GM20000 (cell line): ENCODE measurements around the gene WDR53.
A peak's percentile ranks its signal among the peaks of the same experiment; 100 is the strongest.
"Not testable (repeated sequence)": the region's sequence is repeated elsewhere in the genome, so short reads cannot be mapped to it uniquely, and the experiment has no call there.

ENCODE experiments used
- DNase-seq: peaks from one replicate; pipeline ENCODE4 v3.0.0; 2012; ENCODE audit warnings: low spot score
- CTCF ChIP-seq: IDR thresholded peaks from 2 replicates; pipeline ENCODE4 v1.5.1; 2012; ENCODE audit warnings: mild to moderate bottlenecking, control low read depth; ENCODE audit errors: extremely low read depth, missing control alignments

WDR53 gene

DNA sequence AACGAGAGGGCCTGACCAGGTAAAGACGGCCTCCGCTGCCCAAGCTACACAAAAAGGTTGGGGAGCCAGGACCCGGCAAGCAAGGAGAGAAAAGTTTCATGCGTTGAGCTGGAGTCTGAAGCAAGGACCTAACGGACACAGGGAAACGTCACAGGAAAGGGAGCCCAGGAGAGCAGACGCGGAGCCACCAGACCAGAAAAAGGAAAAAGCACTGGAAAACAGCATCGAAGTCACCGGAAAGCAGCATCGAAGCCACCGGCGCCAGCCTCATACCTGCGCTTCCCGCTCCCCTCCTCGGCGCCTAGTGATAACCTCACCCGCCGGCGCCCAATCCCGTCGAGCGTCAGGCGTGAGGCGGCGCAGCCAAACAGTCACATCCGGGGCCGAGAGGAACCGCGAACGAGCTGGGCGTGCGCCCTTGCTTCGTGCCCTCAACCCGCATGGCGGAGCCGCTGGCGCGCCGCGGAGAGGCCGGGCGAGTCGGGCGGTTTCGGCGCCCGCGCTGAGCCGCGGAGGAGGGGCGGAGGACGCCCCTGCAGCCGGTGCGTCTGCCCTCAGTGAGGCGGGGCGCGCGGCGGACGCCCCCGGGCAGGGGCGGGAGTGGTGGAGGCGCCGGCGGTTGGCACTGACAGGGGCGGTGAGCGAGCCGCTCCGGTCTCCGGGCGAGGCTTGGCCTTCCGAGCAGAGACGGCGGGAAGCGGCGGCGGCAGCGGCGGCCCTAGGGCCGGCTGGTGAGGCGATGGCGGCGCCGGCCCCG lies at the start of gene WDR53, which contains the start of gene FBXO45:
Gene WDR53 (minus strand): TSS at position 309 of the 757 bp plus-strand sequence. CDS start 7,079 bp downstream, outside the sequence.
Gene FBXO45 (plus strand): TSS at position 415 of the 757 bp plus-strand sequence. CDS start 325 bp downstream, at position 740.
- DNase-seq = peak; percentile 97
- TF ChIP-seq CTCF = no peak

GRCh38 chr3:196617256-196617655 lies 48.9 kb upstream of the WDR53 start:
- DNase-seq = no peak
- no peak for TF ChIP-seq CTCF

- not testable (repeated sequence) for DNase-seq
Observed at GRCh38 chr3:196615234-196615633, 46.9 kb upstream of the WDR53 start.

DNA sequence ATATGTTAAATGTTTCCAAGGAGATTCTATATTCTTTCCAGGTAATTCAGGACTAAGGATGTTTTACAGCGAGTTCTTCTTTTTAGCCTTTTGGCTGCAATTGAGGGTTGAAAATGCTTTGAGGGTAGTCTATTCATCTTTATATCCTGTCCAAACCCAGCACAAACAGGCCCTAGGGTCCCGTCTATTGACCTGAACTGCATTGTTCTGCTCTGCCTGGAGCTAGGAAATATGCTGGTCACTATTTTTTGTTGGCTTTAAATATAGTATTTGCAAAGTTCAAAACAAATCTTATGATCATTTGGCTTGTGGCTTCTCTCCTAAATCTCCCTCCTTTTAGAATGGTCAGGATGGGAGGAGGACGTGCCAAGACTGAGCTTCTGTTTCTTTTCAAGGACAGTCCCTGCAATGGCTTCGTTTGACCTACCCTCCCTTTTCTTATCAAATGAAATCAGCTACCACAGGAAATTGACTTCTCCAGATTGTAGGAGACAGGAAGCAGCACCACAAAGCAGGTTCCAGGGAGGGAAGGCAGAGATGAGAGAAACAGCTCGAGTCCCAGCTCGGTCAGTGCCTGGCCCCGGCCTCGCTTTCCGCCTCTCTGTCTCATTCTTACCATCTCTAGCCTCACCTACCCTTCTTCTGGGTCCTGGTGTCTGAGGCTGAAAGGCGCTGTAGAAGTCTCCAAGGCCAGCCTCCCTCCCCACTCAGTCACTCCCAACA lies 43.6 kb upstream of the WDR53 start:
- no peak for TF ChIP-seq CTCF
- no peak for DNase-seq

- no peak for TF ChIP-seq CTCF
- DNase-seq = no peak
Observed at GRCh38 chr3:196609805-196610515, 41.6 kb upstream of the WDR53 start.

- peak; percentile 64 for TF ChIP-seq CTCF
Observed at GRCh38 chr3:196609343-196609775, 41.0 kb upstream of the WDR53 start.

DNA sequence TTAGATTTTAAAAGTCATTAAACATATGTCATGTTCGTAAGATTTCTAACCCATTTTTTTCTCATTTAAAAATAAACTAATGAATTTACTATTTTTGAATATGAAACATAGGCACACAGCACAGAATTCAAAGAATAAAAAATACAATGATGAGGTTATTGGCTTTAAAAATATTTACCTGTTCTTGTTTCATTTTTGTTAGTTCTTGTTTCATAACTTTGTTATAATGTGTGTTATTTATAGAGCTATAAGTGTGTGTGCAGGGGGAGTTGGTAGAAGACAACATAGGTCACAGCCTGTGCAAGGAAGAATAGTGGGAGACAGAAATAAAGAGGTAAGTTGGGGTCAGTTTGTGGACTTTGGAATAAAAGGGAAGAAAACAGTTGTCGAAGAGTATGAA lies 40.3 kb upstream of the WDR53 start:
- no peak for DNase-seq
- TF ChIP-seq CTCF = no peak

More at GRCh38 chr3:196609343-196609775, 41.0 kb upstream of the WDR53 start:
- DNase-seq = peak; percentile 90
